ENCODE measurements around the gene TMX4.
"Not testable (repeated sequence)": the region's sequence is repeated elsewhere in the genome, so short reads cannot be mapped to it uniquely, and the experiment has no call there.

The TMX4 gene

DNA sequence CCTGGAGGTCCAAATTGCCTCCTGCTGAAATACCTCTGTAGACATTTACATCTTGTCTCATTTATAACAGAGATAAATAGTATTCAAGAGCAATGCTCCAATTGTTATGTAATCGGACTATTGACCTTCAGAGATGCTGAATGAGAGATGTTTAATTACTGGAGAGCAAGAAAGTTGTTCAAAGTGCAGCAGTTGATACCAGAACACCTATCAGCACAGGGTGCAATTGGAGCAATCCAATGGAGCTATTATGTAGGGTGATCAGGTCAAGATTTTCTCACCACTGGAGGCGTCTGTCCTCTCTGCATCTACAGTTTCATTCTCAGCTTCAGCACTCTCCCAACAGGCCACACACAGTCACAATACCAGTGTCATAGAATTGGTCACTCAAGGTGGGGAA, 19.5 kb upstream of the TMX4 start:
- Mint-ChIP-seq H3K27ac (no peak overlapping the region), H3K4me1 (no peaks in the 10 kb centered on the region), H3K36me3 (no peaks in the 10 kb centered on the region), H3K27me3 (peaks cover 8% of the 10 kb centered on the region), H3K4me3 (no peak overlapping the region), H3K9me3 (no peaks in the 10 kb centered on the region)
- no peak for DNase-seq
- CTCF ChIA-PET = no interaction called here

GRCh38 chr20:8036771-8037170, 17.2 kb upstream of the TMX4 start:
- Mint-ChIP-seq H3K9me3 (no peaks in the 10 kb centered on the region), H3K27ac (no peak overlapping the region), H3K36me3 (no peaks in the 10 kb centered on the region), H3K27me3 (peaks cover 11% of the 10 kb centered on the region), H3K4me3 (no peak overlapping the region), H3K4me1 (no peaks in the 10 kb centered on the region)
- CTCF ChIA-PET = interaction anchor here (0.5 kb wide), 1 partner anchor 188 kb away, joined by 3 read pairs; no protein-coding TSS in a partner anchor
- DNase-seq = no peak

DNA sequence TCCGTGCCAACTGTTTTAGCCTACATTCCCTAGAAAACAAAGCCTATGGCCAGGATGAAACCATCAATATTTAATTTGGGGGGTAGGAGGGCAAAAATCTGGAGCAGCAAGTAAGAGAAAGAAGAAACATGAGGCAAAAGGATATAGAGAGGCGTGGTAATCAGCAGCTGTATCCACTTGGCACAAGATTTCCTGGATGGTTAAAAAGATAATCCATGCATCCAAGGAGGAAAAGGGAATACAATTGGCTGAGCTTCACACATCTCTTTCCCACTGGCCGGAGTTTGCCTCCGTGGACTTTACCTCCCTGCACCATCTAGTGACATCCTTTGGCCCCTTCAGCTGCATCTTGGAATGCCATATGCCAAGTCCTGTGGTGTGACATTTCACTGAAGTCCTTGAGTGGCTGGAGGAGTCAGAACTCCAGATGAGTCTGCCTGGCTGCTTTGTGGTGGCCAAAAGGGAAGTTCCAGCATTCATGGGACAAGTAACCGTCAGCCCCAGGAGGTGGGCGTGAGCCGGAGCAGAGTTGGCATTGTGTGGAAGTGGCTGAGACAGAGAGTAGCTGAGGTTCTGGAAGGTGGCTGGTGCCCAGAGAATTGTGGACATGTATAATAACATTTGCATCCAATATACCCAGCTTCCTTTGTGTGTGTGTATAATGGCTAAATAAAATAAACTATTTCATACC, 13.7 kb upstream of the TMX4 start:
- Mint-ChIP-seq H3K27ac (no peak overlapping the region), H3K27me3 (peaks cover 8% of the 10 kb centered on the region), H3K36me3 (no peaks in the 10 kb centered on the region), H3K4me3 (no peak overlapping the region), H3K4me1 (no peaks in the 10 kb centered on the region), H3K9me3 (peaks cover 3% of the 10 kb centered on the region)
- DNase-seq = no peak
- CTCF ChIA-PET = no interaction called here

- peaks cover 3% of the 10 kb centered on the region for H3K9me3 Mint-ChIP-seq
- CTCF ChIA-PET = no interaction called here
- H3K27me3 Mint-ChIP-seq = peaks cover 8% of the 10 kb centered on the region
- no peak overlapping the region for H3K4me3 Mint-ChIP-seq
- H3K27ac Mint-ChIP-seq = no peak overlapping the region
- H3K36me3 Mint-ChIP-seq = no peaks in the 10 kb centered on the region
- no peak for DNase-seq
- no peaks in the 10 kb centered on the region for H3K4me1 Mint-ChIP-seq
Measured at GRCh38 chr20:8032499-8032898, 12.9 kb upstream of the TMX4 start.

DNA sequence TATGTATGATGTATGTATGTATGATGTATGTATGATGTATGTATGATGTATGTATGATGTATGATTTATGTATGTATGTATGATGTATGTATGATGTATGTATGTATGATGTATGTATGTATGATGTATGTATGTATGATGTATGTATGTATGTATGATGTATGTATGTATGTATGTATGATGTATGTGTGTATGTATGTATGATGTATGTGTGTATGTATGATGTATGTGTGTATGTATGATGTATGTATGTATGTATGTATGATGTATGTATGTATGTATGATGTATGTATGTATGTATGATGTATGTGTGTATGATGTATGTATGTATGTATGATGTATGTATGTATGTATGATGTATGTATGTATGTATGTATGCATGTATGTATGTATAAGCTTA, 12.0 kb upstream of the TMX4 start:
- CTCF ChIA-PET, H3K27me3 Mint-ChIP-seq, H3K36me3 Mint-ChIP-seq, H3K27ac Mint-ChIP-seq, H3K9me3 Mint-ChIP-seq, H3K4me1 Mint-ChIP-seq, H3K4me3 Mint-ChIP-seq, DNase-seq: not testable (repeated sequence)

- Mint-ChIP-seq H3K4me3 (no peak overlapping the region), H3K36me3 (no peaks in the 10 kb centered on the region), H3K4me1 (peaks cover 16% of the 10 kb centered on the region), H3K27me3 (no peaks in the 10 kb centered on the region), H3K27ac (no peak overlapping the region), H3K9me3 (no peaks in the 10 kb centered on the region)
- DNase-seq = no peak
- CTCF ChIA-PET = interaction anchor here (1.5 kb wide), 1 partner anchor 22 kb away, joined by 4 read pairs; no protein-coding TSS in a partner anchor
Measured at GRCh38 chr20:8021541-8022269, 2.1 kb upstream of the TMX4 start.

DNA sequence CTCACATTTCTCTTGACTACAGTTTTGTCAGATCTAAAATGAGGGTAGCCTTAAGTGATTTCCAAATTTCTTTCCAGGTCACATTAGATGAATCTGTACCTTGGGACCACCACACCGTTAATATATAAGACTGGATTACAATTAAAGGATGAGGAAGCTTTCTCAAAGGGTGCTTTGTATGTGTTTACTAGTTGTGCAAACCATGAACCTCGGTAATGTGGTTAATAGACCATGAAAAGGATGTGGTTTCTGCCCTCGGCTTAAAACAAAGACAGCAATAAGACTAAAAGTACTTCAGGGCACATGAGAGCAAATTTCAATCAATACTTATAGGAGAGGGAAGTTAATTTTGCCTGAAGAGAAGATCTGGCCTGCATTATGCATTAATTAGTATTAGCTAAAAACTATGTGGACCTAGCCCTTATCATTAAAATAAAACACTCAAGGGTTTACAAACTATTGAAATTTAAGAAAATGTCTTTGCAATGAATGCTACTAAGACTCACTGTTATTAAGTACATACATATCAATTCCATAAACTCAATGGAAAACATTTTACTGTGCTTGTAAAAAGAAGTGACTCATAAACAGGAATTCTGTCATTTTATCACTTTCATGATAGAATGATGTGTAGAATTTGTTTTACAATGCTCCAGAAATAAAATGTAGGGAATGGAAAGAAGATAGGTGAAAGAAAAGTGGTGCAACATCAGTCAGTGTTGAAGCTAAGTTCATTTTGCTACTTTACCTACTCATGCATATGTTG, 936 bp upstream of the TMX4 start:
- DNase-seq = peak; percentile 42
- Mint-ChIP-seq H3K9me3 (no peaks in the 10 kb centered on the region), H3K4me1 (peaks cover 16% of the 10 kb centered on the region), H3K27ac (no peak overlapping the region), H3K27me3 (no peaks in the 10 kb centered on the region), H3K36me3 (peaks cover 2% of the 10 kb centered on the region), H3K4me3 (no peak overlapping the region)
- CTCF ChIA-PET = interaction anchor here (0.6 to 1.3 kb wide), 2 partner anchors 10 to 20 kb away, joined by 3 to 5 read pairs; no protein-coding TSS in a partner anchor

DNA sequence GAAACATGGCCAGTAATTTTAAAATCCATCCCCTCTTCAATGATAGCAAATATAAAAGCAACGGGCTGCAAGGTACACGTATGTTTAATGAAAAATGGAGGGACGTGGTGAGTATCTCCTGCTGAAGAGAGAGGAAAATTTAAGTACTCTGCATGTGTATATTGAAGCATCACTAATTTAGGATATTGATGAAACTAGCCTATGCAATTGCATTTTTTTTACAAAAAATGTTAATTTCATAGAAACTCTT, 362 bp upstream of the TMX4 start:
- no peak overlapping the region for H3K4me3 Mint-ChIP-seq
- no peaks in the 10 kb centered on the region for H3K27me3 Mint-ChIP-seq
- H3K4me1 Mint-ChIP-seq = peaks cover 19% of the 10 kb centered on the region
- CTCF ChIA-PET = interaction anchor here (0.6 to 1.3 kb wide), 2 partner anchors 10 to 19 kb away, joined by 3 to 5 read pairs; no protein-coding TSS in a partner anchor
- no peaks in the 10 kb centered on the region for H3K9me3 Mint-ChIP-seq
- no peak for DNase-seq
- no peak overlapping the region for H3K27ac Mint-ChIP-seq
- H3K36me3 Mint-ChIP-seq = peaks cover 4% of the 10 kb centered on the region

DNA sequence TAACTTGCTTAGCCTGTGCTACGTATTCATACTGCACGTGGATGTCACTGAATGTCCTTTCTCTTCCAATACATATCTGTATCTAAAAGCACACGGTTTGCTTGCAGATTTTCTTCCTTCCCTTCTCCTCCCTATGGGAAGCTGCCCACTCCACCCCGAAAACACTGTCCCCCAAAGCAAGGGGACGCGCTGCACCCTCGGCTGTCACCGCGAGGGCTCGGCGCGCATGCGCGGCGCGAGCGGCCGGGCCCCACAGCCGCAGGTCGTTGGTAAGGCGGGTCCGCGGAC, 659 bp downstream of the TMX4 start:
- H3K36me3 Mint-ChIP-seq = peaks cover 4% of the 10 kb centered on the region
- H3K4me1 Mint-ChIP-seq = peaks cover 19% of the 10 kb centered on the region
- CTCF ChIA-PET = no interaction called here
- H3K27me3 Mint-ChIP-seq = no peaks in the 10 kb centered on the region
- peak overlapping the region; percentile 92 for H3K27ac Mint-ChIP-seq
- peak overlapping the region; percentile 84 for H3K4me3 Mint-ChIP-seq
- DNase-seq = peak; percentile 70
- no peaks in the 10 kb centered on the region for H3K9me3 Mint-ChIP-seq

DNA sequence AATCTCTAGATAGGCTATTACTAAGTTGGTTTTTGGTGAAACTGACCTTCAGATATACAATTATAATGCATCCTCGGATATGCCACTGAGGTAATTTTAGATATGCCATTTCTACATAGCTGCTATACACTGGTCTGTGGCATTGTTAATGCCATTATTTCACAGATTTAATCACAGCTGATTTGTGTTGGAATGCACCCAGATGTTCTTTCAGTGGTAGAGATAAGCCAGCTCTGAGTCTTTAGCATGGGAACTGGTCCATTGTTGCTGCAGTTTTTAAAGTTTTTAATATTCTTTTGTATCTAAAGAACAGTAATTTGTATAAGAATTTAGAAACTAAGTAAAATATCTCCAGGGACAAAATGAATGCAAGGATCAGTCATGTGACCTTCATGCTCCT, 6.8 kb downstream of the TMX4 start:
- Mint-ChIP-seq H3K4me3 (no peak overlapping the region), H3K27me3 (no peaks in the 10 kb centered on the region), H3K4me1 (peaks cover 10% of the 10 kb centered on the region), H3K9me3 (no peaks in the 10 kb centered on the region), H3K27ac (no peak overlapping the region), H3K36me3 (peaks cover 12% of the 10 kb centered on the region)
- DNase-seq = no peak
- CTCF ChIA-PET = no interaction called here

DNA sequence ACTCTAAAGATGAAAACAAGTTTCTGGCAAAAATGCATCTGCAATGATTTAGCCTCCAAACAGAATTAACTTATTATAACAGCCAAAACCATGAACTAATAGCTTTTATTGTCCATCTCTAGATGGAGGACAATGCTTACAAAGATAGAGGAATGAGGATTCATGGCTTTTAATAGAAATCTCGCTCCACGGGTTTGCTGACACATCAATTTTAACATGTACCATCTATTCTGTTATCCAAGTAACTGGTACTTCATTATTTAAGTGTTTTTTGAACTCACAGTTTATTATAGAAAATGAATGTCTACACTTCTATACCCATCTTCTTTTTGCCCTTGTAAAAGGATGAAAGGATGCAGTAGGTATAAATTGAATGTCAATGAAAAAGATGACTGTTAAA, 10.8 kb downstream of the TMX4 start:
- Mint-ChIP-seq H3K4me1 (peaks cover 1% of the 10 kb centered on the region), H3K9me3 (no peaks in the 10 kb centered on the region), H3K36me3 (peaks cover 14% of the 10 kb centered on the region), H3K27ac (no peak overlapping the region), H3K4me3 (no peak overlapping the region), H3K27me3 (no peaks in the 10 kb centered on the region)
- CTCF ChIA-PET = interaction anchor here (0.6 kb wide), 1 partner anchor 28 kb away, joined by 3 read pairs; no protein-coding TSS in a partner anchor
- no peak for DNase-seq

- CTCF ChIA-PET = no interaction called here
- Mint-ChIP-seq H3K36me3 (peaks cover 13% of the 10 kb centered on the region), H3K4me3 (no peak overlapping the region), H3K27ac (no peak overlapping the region), H3K4me1 (no peaks in the 10 kb centered on the region), H3K9me3 (no peaks in the 10 kb centered on the region), H3K27me3 (no peaks in the 10 kb centered on the region)
- DNase-seq = no peak
Measured at GRCh38 chr20:8007490-8007889, 12.1 kb downstream of the TMX4 start.

DNA sequence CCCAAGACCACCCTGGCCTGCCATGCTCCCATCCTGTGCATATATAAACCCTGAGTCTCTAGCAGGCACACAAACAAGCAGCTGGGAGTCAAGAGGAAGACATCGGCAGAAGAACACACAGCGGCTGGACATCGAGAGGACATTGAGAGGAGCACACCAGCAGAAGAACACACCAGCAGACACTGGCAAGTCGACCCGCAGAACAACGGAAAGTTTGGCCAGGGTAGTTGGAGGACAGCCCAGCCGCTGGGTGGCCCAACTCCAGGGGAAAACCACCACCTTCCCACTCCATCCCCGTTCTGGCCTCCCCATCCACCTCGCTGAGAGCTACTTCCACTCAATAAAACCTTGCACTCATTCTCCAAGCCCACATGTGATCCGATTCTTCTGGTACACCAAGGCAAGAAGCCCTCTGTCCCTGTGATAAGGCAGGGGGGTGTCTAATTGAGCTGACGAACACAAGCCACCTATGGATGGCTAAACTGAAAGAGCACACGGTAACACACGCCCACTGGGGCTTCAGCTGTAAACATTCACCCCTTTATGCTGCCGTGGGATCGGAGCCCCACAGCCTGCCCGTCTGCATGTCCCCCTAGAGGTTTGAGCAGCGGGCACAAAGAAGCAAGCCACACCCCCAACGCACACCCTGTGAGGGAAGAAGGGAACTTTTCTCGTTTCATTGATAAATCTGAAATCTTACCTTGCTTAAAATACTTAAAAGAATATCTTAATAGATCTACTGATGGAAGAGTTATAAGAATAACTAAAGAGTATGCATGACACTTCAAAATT, 13.8 kb downstream of the TMX4 start:
- Mint-ChIP-seq H3K27me3 (no peaks in the 10 kb centered on the region), H3K4me1 (no peaks in the 10 kb centered on the region), H3K4me3 (no peak overlapping the region), H3K27ac (no peak overlapping the region), H3K9me3 (no peaks in the 10 kb centered on the region), H3K36me3 (peaks cover 17% of the 10 kb centered on the region)
- CTCF ChIA-PET = no interaction called here
- DNase-seq = no peak

GRCh38 chr20:8005033-8005432, 14.5 kb downstream of the TMX4 start:
- CTCF ChIA-PET = no interaction called here
- no peak for DNase-seq
- peaks cover 24% of the 10 kb centered on the region for H3K36me3 Mint-ChIP-seq
- H3K9me3 Mint-ChIP-seq = no peaks in the 10 kb centered on the region
- no peak overlapping the region for H3K4me3 Mint-ChIP-seq
- no peaks in the 10 kb centered on the region for H3K27me3 Mint-ChIP-seq
- no peaks in the 10 kb centered on the region for H3K4me1 Mint-ChIP-seq
- H3K27ac Mint-ChIP-seq = no peak overlapping the region

All from activated naive CD4-positive, alpha-beta T cell treated with anti-CD3 and anti-CD28 coated beads, Interleukin-2, amount 10 ng/mL, durations not matched to agents 7 days and 5 days (primary cell).